WTC11 (cell line): Measurements from ENCODE around the gene TMEM266.

Experiments used
- ATF3 ChIP-seq: sonication (generic); formaldehyde crosslinking; conservative IDR thresholded peaks from 2 replicates; pipeline ENCODE4 v1.8.1; 2022; ENCODE audit warnings: mild to moderate bottlenecking, missing genetic modification reagents
- TF ChIP-seq, protein P1 (sequence below): fragments of 200-600 bp; IDR thresholded peaks from 2 replicates; pipeline ENCODE4 v1.8.0; 2022; ENCODE audit warnings: antibody characterized with exemption

DNA sequence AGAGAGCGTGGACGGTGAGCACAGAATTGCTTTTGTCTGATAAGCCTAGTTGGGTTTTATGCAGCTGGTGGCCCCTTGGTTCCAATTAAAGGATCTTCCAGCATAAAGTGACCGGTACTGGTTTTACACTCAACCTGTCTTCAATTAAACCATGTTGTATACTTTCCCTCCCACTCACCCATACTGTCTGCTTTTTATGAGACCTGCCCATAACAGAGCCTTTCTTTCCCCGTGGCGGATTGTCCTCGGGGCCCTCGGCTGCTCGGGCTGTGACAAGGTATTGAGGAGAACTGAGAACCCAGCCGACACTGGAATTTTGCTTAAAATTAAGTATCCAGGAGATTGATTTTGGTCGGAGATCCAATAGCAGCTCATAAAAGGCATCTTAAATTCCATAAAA is 98.4 kb downstream of the TMEM266 start:
- TF ChIP-seq, protein P1, sequence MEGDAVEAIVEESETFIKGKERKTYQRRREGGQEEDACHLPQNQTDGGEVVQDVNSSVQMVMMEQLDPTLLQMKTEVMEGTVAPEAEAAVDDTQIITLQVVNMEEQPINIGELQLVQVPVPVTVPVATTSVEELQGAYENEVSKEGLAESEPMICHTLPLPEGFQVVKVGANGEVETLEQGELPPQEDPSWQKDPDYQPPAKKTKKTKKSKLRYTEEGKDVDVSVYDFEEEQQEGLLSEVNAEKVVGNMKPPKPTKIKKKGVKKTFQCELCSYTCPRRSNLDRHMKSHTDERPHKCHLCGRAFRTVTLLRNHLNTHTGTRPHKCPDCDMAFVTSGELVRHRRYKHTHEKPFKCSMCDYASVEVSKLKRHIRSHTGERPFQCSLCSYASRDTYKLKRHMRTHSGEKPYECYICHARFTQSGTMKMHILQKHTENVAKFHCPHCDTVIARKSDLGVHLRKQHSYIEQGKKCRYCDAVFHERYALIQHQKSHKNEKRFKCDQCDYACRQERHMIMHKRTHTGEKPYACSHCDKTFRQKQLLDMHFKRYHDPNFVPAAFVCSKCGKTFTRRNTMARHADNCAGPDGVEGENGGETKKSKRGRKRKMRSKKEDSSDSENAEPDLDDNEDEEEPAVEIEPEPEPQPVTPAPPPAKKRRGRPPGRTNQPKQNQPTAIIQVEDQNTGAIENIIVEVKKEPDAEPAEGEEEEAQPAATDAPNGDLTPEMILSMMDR, result no peak
- no peak for TF ChIP-seq ATF3 (CRISPR knock-in tag)
